SU-DHL-6 (cell line): ENCODE results near the gene CDIPT.

Experiments used
- CTCF ChIP-seq: fragments of 200-600 bp; sonication (generic); IDR thresholded peaks from one replicate; pipeline ENCODE4 v1.5.1; 2017; ENCODE audit warnings: antibody characterized with exemption, mild to moderate bottlenecking, low read length, moderate library complexity; ENCODE audit not compliant: insufficient read depth, poor library complexity, severe bottlenecking
- EZH2phosphoT487 ChIP-seq: fragments of 200-600 bp; sonication (generic), shearing (Covaris generic); conservative IDR thresholded peaks from 2 replicates; pipeline ENCODE4 v1.6.1; 2018; ENCODE audit warnings: mild to moderate bottlenecking, antibody characterized with exemption, low read length, moderate library complexity, mixed read lengths

DNA sequence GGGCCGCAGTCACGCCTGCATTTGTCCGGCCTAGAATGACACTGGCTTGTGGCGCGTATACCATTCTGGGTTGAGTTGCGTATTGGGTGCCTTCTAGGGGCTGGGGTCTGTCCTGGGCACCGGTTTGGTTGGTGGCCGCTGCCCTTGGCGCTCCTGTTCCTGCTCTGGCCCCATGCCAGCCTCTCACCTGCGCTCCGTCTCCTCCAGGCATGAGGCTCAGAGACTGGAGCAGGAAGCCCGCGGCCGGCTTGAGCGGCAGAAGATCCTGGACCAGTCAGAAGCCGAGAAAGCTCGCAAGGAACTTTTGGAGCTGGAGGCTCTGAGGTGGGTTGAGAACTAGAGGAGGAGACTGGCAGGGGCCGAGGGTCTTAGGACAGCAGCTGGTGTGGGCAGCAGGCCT, 17.4 kb downstream of the CDIPT start:
- TF ChIP-seq CTCF (no peak), EZH2phosphoT487 (no peak)
